Mesodermal cell (in vitro differentiated cells): ENCODE measurements around the gene APLN.

ENCODE experiments used
- H3K27ac ChIP-seq: 2 replicates; pipeline ENCODE4 v1.7.0; 2013; ENCODE audit warnings: mild to moderate bottlenecking, low read depth, low read length, moderate library complexity; ENCODE audit not compliant: severe bottlenecking
- H3K36me3 ChIP-seq: 2 replicates; pipeline ENCODE4 v1.7.1; 2013; ENCODE audit warnings: mild to moderate bottlenecking, low read length, moderate library complexity; ENCODE audit not compliant: control insufficient read depth, insufficient read depth
- H3K4me1 ChIP-seq: one replicate; pipeline ENCODE4 v1.7.1; 2013; ENCODE audit warnings: mild to moderate bottlenecking, low read length; ENCODE audit not compliant: insufficient read depth, control insufficient read depth, poor library complexity, severe bottlenecking
- H3K4me3 ChIP-seq: 2 replicates; pipeline ENCODE4 v1.7.0; 2013; ENCODE audit warnings: low read length, control low read depth, mild to moderate bottlenecking; ENCODE audit not compliant: insufficient read depth, poor library complexity, severe bottlenecking; ENCODE audit errors: extremely low read depth
- H3K9me3 ChIP-seq: 2 replicates; pipeline ENCODE4 v1.7.1; 2013; ENCODE audit warnings: mild to moderate bottlenecking, low read length, moderate library complexity; ENCODE audit not compliant: control insufficient read depth
- WGBS, 2 experiments: methylation state at CpG; one replicate each; pipeline ENCODE4 v1.1.5; 2013; ENCODE audit warnings: missing lambda C conversion rate in 2 of 2; ENCODE audit not compliant: insufficient coverage in 2 of 2; 5-methylcytosine and 5-hydroxymethylcytosine counted together

The APLN gene

GRCh38 chrX:129693354-129693753 is 38.6 kb upstream of the APLN start:
- Histone ChIP-seq H3K4me1 (no peaks in the 10 kb centered on the region), H3K4me3 (no peak overlapping the region), H3K9me3 (no peaks in the 10 kb centered on the region), H3K27ac (no peak overlapping the region), H3K36me3 (no peaks in the 10 kb centered on the region)
- WGBS, 2 experiments: 100% methylated on average over 1 of the region's 3 CpGs; no CpG with 5 or more reads in 1 of the 2 experiments

DNA sequence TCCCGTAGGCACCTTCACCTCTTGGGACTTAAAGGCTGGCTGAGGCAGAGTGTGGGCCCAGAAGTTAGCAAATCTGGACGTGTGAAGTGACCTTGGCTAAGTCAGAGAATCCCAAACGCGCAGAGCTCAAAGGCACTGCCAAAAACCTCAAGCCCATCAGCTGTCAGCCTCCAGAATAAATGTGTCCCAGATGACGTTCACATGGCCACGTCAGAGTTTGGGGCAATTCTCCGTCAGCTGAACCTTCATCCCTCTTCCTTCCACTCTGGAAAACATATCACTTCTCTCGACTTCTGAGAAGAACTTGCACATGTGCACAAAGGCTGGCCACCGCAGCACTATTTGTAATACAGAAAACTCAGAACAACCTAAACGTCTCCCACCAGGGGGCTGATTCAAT is 35.7 kb upstream of the APLN start:
- Histone ChIP-seq H3K27ac (no peak overlapping the region), H3K4me1 (no peaks in the 10 kb centered on the region), H3K9me3 (no peaks in the 10 kb centered on the region), H3K4me3 (no peak overlapping the region), H3K36me3 (no peaks in the 10 kb centered on the region)
- WGBS, 2 experiments: 90 to 92% methylated on average over 2 to 4 of the region's 10 CpGs

GRCh38 chrX:129689796-129690195 is 35.0 kb upstream of the APLN start:
- Histone ChIP-seq H3K27ac (no peak overlapping the region), H3K4me1 (no peaks in the 10 kb centered on the region), H3K4me3 (no peak overlapping the region), H3K9me3 (no peaks in the 10 kb centered on the region), H3K36me3 (no peaks in the 10 kb centered on the region)
- WGBS, 2 experiments: no CpG with 5 or more reads among the region's 5 CpGs

GRCh38 chrX:129688097-129688496 is 33.3 kb upstream of the APLN start:
- H3K27ac ChIP-seq: no peak overlapping the region
- H3K9me3 ChIP-seq: no peaks in the 10 kb centered on the region
- no peak overlapping the region for H3K4me3 ChIP-seq
- no peaks in the 10 kb centered on the region for H3K4me1 ChIP-seq
- no peaks in the 10 kb centered on the region for H3K36me3 ChIP-seq
- 100% methylated on average over 1 of the region's 3 CpGs for WGBS, 2 experiments

- Histone ChIP-seq H3K4me3 (no peak overlapping the region), H3K9me3 (no peaks in the 10 kb centered on the region), H3K36me3 (no peaks in the 10 kb centered on the region), H3K4me1 (no peaks in the 10 kb centered on the region), H3K27ac (no peak overlapping the region)
- no CpG with 5 or more reads among the region's 2 CpGs for WGBS, 2 experiments
These were observed 31.7 kb upstream of the APLN start for GRCh38 chrX:129686422-129686948.

DNA sequence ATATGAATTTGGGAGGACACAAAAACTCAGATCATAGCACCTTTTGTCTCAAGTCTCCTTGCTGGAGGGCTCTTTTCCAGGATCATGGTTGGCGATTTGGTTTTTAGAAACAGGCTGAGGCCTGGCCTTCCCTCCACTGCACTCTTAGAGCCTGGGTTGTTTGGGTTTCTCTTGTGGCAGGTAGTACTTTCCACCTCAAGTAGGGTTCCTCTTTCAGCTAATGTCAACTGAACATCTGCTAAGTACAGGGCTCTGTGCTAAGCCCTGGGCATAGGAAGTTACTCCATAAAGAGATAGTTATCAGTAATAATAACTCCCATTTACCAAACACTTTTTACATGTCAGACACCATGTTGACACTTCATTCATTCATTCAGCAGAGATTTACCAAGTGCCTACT is 28.2 kb upstream of the APLN start:
- Histone ChIP-seq H3K9me3 (no peaks in the 10 kb centered on the region), H3K4me3 (no peak overlapping the region), H3K36me3 (no peaks in the 10 kb centered on the region), H3K4me1 (no peaks in the 10 kb centered on the region), H3K27ac (no peak overlapping the region)
- 100% methylated on average over 1 of the region's 1 CpG; no CpG with 5 or more reads in 1 of the 2 experiments for WGBS, 2 experiments

DNA sequence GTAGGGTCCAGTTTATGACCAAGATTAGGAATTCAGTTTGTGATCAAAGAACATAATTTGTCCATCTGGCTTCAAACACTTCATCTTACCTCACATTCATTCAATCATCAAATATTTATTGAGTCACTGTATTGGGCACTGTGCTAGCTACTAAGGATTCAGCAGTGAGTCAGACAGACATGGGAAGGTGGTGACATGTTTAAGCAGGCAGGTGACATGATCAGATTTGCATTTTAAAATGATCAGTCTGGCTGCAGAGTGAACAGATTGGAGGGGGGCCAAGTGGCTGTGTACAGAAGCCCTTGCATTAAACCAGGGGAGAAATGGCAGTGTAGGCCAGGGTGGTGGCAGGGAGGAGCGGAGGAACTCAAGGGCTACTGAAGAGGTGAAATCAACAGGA is 25.1 kb upstream of the APLN start:
- H3K4me1 ChIP-seq: no peaks in the 10 kb centered on the region
- H3K9me3 ChIP-seq: no peaks in the 10 kb centered on the region
- no peak overlapping the region for H3K4me3 ChIP-seq
- H3K36me3 ChIP-seq: no peaks in the 10 kb centered on the region
- 88% methylated on average over 1 of the region's 1 CpG; no CpG with 5 or more reads in 1 of the 2 experiments for WGBS, 2 experiments
- H3K27ac ChIP-seq: no peak overlapping the region

DNA sequence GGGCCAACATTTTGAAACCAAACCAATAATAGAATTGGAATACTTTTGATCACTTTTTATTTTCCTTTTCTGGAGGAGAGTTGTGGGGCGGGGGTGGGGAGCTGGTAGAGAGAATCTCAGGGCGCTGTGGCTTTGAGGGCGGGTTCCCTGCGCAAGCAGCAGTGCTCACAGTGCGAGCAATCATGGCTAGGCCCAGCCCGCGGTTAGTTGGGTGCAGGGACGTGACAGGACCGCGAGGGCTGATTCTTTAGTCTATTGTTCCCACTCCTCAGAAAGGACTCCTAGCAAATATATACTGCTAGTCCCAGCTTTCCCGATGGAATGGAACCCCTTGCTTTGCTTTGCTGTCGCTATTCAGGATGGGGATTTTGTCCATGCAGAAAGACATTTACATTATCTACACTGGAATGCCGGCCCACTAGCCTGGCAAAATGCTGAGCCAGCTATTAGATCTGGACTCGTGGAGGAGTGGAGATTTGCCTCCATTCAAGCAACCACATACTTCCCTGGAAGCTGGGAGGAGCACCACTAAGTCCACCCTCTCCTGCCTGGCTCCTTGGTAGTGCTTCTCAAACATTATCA is 23.9 kb upstream of the APLN start:
- H3K4me3 ChIP-seq: no peak overlapping the region
- no peaks in the 10 kb centered on the region for H3K4me1 ChIP-seq
- H3K9me3 ChIP-seq: no peaks in the 10 kb centered on the region
- no peak overlapping the region for H3K27ac ChIP-seq
- 75 to 80% methylated on average over 1 to 5 of the region's 14 CpGs for WGBS, 2 experiments
- H3K36me3 ChIP-seq: no peaks in the 10 kb centered on the region

DNA sequence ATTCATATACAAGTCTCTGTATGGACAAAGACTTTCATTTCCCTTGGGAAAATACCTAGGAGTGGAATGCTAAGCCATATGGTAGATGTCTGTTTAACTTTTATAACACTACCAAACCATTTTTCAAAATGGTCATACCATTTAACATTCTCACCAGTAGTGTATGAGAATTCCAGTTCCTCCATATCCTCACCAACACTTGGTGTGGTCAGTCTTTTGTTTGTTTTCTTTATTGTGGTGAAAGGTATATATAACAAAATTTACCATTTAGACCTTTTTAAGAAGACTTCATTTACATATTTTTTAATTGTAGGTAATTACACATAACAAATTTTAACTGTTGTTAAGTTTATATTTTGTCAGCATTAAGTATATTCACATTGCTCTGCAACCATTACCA is 12.7 kb upstream of the APLN start:
- no peaks in the 10 kb centered on the region for H3K36me3 ChIP-seq
- H3K27ac ChIP-seq: peak overlapping the region; percentile 99
- peaks cover 3% of the 10 kb centered on the region for H3K9me3 ChIP-seq
- peaks cover 22% of the 10 kb centered on the region for H3K4me1 ChIP-seq
- no peak overlapping the region for H3K4me3 ChIP-seq

DNA sequence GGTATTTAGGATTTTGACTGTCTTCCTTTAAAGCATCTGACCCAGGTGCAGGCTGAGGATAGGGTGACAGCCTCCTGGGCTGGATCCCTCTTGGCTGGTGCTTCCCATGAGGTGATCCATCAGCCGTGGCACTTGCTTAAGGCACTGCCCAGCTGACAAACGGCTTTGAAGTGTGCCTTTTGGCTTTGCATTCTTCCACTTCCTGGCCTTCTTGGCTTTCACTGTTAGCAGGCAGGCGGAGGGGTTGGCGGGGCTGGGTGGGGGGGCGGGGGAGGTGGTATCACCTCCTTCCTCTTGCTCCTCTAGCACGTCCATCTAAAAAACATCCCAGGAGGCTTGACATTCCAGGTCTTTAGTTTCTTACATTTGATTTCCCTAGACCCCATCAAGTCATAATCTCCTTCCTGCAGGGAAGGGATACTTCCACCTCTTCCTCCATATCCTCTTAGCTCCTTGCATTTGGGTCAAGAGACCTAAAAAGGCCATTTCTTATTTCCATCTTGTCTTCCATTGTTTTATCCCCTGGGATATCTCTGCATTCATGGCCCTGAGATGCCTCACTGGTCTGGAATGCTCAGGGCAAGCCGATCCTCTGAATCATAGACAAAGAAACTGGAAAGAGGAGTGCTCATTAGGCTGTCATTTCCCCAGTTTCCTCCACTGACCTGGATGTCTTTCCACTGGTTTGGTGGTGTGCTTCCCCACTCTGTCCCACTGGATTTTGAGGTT is 11.3 kb upstream of the APLN start:
- Histone ChIP-seq H3K4me1 (peaks cover 22% of the 10 kb centered on the region), H3K4me3 (no peak overlapping the region), H3K27ac (peak overlapping the region; percentile 99), H3K9me3 (peaks cover 3% of the 10 kb centered on the region), H3K36me3 (no peaks in the 10 kb centered on the region)
- WGBS, 2 experiments: 14% methylated on average over 2 of the region's 7 CpGs; no CpG with 5 or more reads in 1 of the 2 experiments

DNA sequence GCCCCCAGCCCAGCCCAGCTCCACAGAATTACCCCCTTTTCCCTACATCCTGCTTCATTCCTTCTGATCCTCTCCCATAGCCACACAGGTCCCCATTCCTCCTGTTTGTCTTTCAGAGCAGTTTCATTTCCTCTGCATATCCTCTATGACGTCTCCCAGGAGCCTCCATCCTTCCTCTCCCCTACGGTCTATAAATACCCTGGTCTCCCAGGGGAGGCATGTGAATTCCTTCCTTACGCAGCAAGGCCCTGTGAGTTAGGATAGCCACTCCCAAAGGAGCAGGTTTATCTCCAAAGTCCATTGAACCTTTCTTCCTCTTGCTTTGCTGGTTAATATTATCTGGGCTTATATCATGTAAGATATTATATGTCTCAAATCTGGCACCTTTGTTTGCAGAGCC is 8.4 kb upstream of the APLN start:
- H3K4me1 ChIP-seq: peaks cover 22% of the 10 kb centered on the region
- H3K27ac ChIP-seq: no peak overlapping the region
- no peaks in the 10 kb centered on the region for H3K36me3 ChIP-seq
- 0 to 80% methylated on average over 1 of the region's 3 CpGs for WGBS, 2 experiments
- H3K9me3 ChIP-seq: peaks cover under 1% of the 10 kb centered on the region
- H3K4me3 ChIP-seq: no peak overlapping the region
